HepG2 (cell line): ENCODE results near the gene CIROP. TPM values are rescaled to one million over a fixed set of nuclear protein-coding genes. Genes with fewer than 3 reads are reported as not detected.

Experiments used
- ARHGAP35 ChIP-seq: sonication (generic); formaldehyde crosslinking; IDR thresholded peaks from 2 replicates; pipeline ENCODE4 v1.9.0; 2022; ENCODE audit warnings: mild to moderate bottlenecking, inconsistent platforms, moderate library complexity, missing genetic modification reagents, borderline replicate concordance
- ASH2L ChIP-seq: fragments of 300-600, 200-600 bp; sonication (generic); IDR thresholded peaks from 2 replicates; pipeline ENCODE4 v1.7.0; 2017; ENCODE audit warnings: low read depth, mild to moderate bottlenecking, moderate library complexity, mixed read lengths, low read length; ENCODE audit not compliant: insufficient read length
- FOXJ3 ChIP-seq: sonication (generic); formaldehyde crosslinking; IDR thresholded peaks from 2 replicates; pipeline ENCODE4 v1.4.0; 2020; ENCODE audit warnings: missing genetic modification reagents, mild to moderate bottlenecking, borderline replicate concordance
- NONO ChIP-seq, 2 experiments: fragments of 450-650 bp in 1 of 2; sonication (generic) in 1 of 2; formaldehyde crosslinking in 1 of 2; IDR thresholded peaks in 1 of 2; conservative IDR thresholded peaks in 1 of 2; 2 replicates each; pipeline versions ENCODE4 v1.6.1 to v1.8.0; 2017 to 2022; ENCODE audit warnings: mild to moderate bottlenecking in 1 of 2, missing genetic modification reagents in 1 of 2, moderate library complexity in 1 of 2
- RARA ChIP-seq: IDR thresholded peaks from 2 replicates; pipeline ENCODE4 v1.6.1; 2016; ENCODE audit warnings: missing genetic modification reagents, missing compliant biosample characterization
- SNAPC4 ChIP-seq: sonication (generic); formaldehyde crosslinking; IDR thresholded peaks from 2 replicates; pipeline ENCODE4 v1.4.0; 2020; ENCODE audit warnings: mild to moderate bottlenecking, missing genetic modification reagents
- SP4 ChIP-seq: sonication (generic); formaldehyde crosslinking; IDR thresholded peaks from 2 replicates; pipeline ENCODE4 v1.8.1; 2023; ENCODE audit warnings: mild to moderate bottlenecking, missing genetic modification reagents
- TAF15 ChIP-seq: fragments of 200-400 bp; formaldehyde crosslinking; IDR thresholded peaks from one replicate; pipeline ENCODE4 v1.6.1; 2018; ENCODE audit warnings: mild to moderate bottlenecking, low read depth, low read length; ENCODE audit not compliant: poor library complexity, severe bottlenecking
- ZBTB34 ChIP-seq: sonication (generic); formaldehyde crosslinking; IDR thresholded peaks from 2 replicates; pipeline ENCODE4 v1.8.0; 2022; ENCODE audit warnings: mild to moderate bottlenecking, missing genetic modification reagents
- ZFYVE20 ChIP-seq: sonication (generic); formaldehyde crosslinking; IDR thresholded peaks from 2 replicates; pipeline ENCODE4 v1.8.0; 2023; ENCODE audit warnings: low read depth, mild to moderate bottlenecking, moderate library complexity, missing genetic modification reagents, borderline replicate concordance
- ZNF274 ChIP-seq: sonication (generic); formaldehyde crosslinking; IDR thresholded peaks from 2 replicates; pipeline ENCODE4 v1.5.1; 2020; ENCODE audit warnings: mild to moderate bottlenecking, missing genetic modification reagents
- ZNF329 ChIP-seq: sonication (generic); formaldehyde crosslinking; IDR thresholded peaks from 2 replicates; pipeline ENCODE4 v1.9.0; 2021; ENCODE audit warnings: low read depth, mild to moderate bottlenecking, missing genetic modification reagents
- ZNF446 ChIP-seq: sonication (generic); formaldehyde crosslinking; IDR thresholded peaks from 2 replicates; pipeline ENCODE4 v1.5.0; 2020; ENCODE audit warnings: mild to moderate bottlenecking, missing genetic modification reagents
- ZNF570 ChIP-seq: sonication (generic); formaldehyde crosslinking; IDR thresholded peaks from 2 replicates; pipeline ENCODE4 v1.4.0; 2020; ENCODE audit warnings: mild to moderate bottlenecking, missing genetic modification reagents, borderline replicate concordance
- ZSCAN29 ChIP-seq: sonication (generic); formaldehyde crosslinking; conservative IDR thresholded peaks from 2 replicates; pipeline ENCODE4 v1.4.0; 2020; ENCODE audit warnings: mild to moderate bottlenecking, missing genetic modification reagents
- polyA plus RNA-seq, 8 experiments: library from polyadenylated mRNA; depleted of rRNA in 3 of 8; stranded (reverse) in 7 of 8; unstranded in 1 of 8; fragments of >200 nt; fragmentation: Illumina TruSeq in 4 of 8; extraction: Trizol in 4 of 8; gene quantifications; 2 replicates each; pipeline versions ENCODE4 v1.2.1 to v1.2.3, GENCODE V29; 2011 to 2016; ENCODE audit warnings: low read depth in 4 of 8, missing spikeins in 1 of 8, mixed read lengths in 1 of 8; ENCODE audit not compliant: insufficient read depth in 1 of 8
- total RNA-seq, 5 experiments: library from RNA; depleted of rRNA; stranded (reverse); fragments of >200 nt; fragmentation: Illumina TruSeq; extraction: Trizol; gene quantifications; 2 replicates each; pipeline ENCODE4 v1.2.3, GENCODE V29; 2016; ENCODE audit warnings: low read depth in 1 of 5

The CIROP gene
- total and polyA plus RNA-seq, 2 of the 13 experiments (the other 11 are each of a cell fraction or from before 2014, with no cell fraction given), result 0.07 TPM; not detected in 1

DNA sequence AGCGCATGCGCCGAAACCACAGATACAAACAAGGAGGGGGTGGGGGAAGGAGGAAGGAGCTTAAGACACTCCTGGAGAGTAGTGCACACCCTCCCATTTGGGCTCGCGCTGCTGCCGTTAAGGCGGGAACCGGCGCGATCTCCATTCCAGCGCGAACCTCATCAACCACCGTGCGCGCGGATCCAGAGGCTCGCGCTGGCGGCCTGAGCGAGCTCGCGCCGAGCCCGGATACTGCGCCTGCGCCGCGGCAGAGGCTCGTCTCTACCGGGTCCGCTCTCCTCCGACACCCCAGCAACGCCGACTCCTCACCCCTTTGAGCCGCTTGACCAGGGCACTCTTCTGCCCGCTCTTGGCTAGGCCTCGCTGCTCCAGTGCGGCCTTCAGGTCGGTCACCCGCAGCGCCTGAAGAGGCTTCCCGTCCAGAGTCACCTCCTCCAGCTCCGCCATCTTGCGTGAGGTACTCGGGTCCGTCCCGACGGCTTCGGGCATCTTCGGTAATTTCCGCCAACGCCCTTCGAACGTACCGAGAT lies 10.1 kb downstream of the CIROP start, which contains the start of gene ACIN1 (continued):
- TF ChIP-seq TAF15, result peak; percentile 96
- peak; percentile 99 for TF ChIP-seq ZNF446
- TF ChIP-seq FOXJ3 (CRISPR knock-in tag), result 0 out of 2 replicates have a peak, but pooled peaks have one; percentile 65
- TF ChIP-seq ASH2L, result peak; percentile 99
- peak; percentile 20 for TF ChIP-seq RARA (CRISPR knock-in tag)
- TF ChIP-seq ZNF274 (CRISPR knock-in tag), result peak; percentile 99
- TF ChIP-seq SP4 (CRISPR knock-in tag), result peak; percentile 81
- TF ChIP-seq ZBTB34 (CRISPR knock-in tag), result peak; percentile 85
- peak; percentile 100 for TF ChIP-seq ARHGAP35 (CRISPR knock-in tag)
- 0 out of 2 replicates have a peak, but pooled peaks have one; percentile 86 for TF ChIP-seq ZFYVE20 (CRISPR knock-in tag)
- TF ChIP-seq SNAPC4 (CRISPR knock-in tag), result peak; percentile 97
- TF ChIP-seq ZNF570 (CRISPR knock-in tag), result peak; percentile 97
- 0 out of 2 replicates have a peak, but pooled peaks have one; percentile 86 for TF ChIP-seq ZNF329 (CRISPR knock-in tag)
- TF ChIP-seq NONO (IDR thresholded peaks at IDR 0.05), result no peak
- no peak for TF ChIP-seq NONO (CRISPR knock-in tag; conservative IDR thresholded peaks at IDR 0.05)
- TF ChIP-seq ZSCAN29 (CRISPR knock-in tag), result peak; percentile 96
